Muscle layer of colon (tissue), 2 donors: ENCODE measurements around the gene UST.

Experiments
- H3K27ac ChIP-seq: one replicate; pipeline ENCODE4 v1.7.0; 2013; ENCODE audit warnings: low read depth, mild to moderate bottlenecking, low read length, moderate library complexity
- H3K27me3 ChIP-seq, 2 donors: one replicate each; pipeline ENCODE4 v1.7.0; 2013; ENCODE audit warnings: low read length in 2 of 2, mild to moderate bottlenecking in 2 of 2; ENCODE audit not compliant: insufficient read depth in 2 of 2, control insufficient read depth in 1 of 2
- H3K36me3 ChIP-seq: one replicate; pipeline ENCODE4 v1.7.0; 2013; ENCODE audit warnings: mild to moderate bottlenecking, low read length; ENCODE audit not compliant: insufficient read depth
- H3K4me1 ChIP-seq: one replicate; pipeline ENCODE4 v1.7.0; 2013; ENCODE audit warnings: mild to moderate bottlenecking, low read length; ENCODE audit not compliant: insufficient read depth
- H3K4me3 ChIP-seq, 2 donors: one replicate each; pipeline ENCODE4 v1.7.0; 2013; ENCODE audit warnings: low read length in 2 of 2, low read depth in 1 of 2, mild to moderate bottlenecking in 1 of 2, moderate library complexity in 1 of 2
- H3K9ac ChIP-seq: one replicate; pipeline ENCODE4 v1.7.0; 2013; ENCODE audit warnings: low read length
- H3K9me3 ChIP-seq: one replicate; pipeline ENCODE4 v1.7.0; 2013; ENCODE audit warnings: mild to moderate bottlenecking, low read length
- donor health status: abdominal sarcoma.
- donor health status: Adenocarcinoma of cecum.

The UST gene

DNA sequence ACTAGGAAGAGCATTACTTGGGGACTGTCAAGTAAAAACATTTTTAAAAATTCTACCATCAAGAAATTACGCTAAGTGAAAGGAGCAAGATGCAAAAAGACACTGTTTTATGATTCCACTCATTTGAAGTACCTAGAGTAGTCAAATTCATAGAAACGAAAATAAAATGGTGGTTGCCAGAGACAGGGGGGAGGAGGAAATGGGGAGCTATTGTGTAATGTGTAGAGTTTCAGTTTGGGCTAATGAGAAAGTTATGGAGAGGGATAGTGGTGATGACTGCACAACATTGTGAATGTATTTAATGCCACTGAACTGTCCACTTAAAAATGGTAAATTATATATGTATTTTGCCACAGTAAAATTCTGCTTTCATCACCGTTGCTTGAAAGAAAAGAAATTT lies 83.8 kb downstream of the UST start:
- Histone ChIP-seq H3K4me1 (peaks cover 6% of the 10 kb centered on the region), H3K27ac (no peak overlapping the region), H3K4me3 (no peak overlapping the region), H3K9me3 (no peaks in the 10 kb centered on the region), H3K9ac (no peak overlapping the region), H3K27me3 (no peaks in the 10 kb centered on the region), H3K36me3 (no peaks in the 10 kb centered on the region)

DNA sequence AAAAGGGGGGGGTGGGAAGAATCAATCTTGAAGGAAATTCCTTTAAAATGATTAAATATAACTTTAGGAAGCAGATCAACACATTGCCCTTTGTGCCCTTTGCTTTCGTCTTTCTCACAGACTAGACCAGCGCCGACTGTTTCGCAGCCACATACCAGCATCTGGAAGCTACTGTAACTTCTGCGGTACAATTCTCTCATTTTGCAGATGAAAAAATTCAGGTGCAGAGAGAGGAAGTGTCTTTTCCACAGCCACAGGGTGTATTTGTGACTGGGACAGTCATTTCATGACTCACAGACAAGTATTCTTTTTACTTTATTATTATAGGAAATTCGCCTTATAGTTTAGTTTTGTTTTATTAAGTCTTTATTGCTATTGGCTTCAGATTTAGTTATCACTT lies 84.2 kb downstream of the UST start:
- H3K9me3 ChIP-seq, result no peaks in the 10 kb centered on the region
- H3K27me3 ChIP-seq, result no peaks in the 10 kb centered on the region
- H3K36me3 ChIP-seq, result no peaks in the 10 kb centered on the region
- H3K27ac ChIP-seq, result no peak overlapping the region
- no peak overlapping the region for H3K4me3 ChIP-seq
- H3K9ac ChIP-seq, result no peak overlapping the region
- peaks cover 9% of the 10 kb centered on the region for H3K4me1 ChIP-seq

DNA sequence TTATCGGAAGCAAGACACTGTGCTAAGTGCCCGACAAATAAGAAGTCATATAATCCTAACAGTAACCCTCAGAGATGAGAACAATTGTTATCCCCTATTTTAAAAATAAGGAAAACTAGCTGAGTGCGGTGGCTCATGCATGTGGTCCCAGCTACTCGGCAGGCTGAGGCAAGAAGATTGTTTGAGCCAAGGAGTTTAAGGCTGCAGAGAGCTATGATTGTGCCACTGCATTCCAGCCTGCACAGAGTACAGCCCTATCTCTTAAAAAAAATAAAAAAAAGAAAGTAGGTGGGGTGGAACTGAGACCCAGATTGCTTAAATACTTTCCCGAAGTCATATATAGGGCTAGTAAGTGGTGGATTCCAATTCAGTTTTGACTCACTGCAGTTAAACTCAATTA lies 84.7 kb downstream of the UST start:
- Histone ChIP-seq H3K4me1 (peaks cover 13% of the 10 kb centered on the region), H3K36me3 (no peaks in the 10 kb centered on the region), H3K27me3 (no peaks in the 10 kb centered on the region), H3K9me3 (no peaks in the 10 kb centered on the region), H3K27ac (no peak overlapping the region), H3K9ac (no peak overlapping the region), H3K4me3 (no peak overlapping the region)

DNA sequence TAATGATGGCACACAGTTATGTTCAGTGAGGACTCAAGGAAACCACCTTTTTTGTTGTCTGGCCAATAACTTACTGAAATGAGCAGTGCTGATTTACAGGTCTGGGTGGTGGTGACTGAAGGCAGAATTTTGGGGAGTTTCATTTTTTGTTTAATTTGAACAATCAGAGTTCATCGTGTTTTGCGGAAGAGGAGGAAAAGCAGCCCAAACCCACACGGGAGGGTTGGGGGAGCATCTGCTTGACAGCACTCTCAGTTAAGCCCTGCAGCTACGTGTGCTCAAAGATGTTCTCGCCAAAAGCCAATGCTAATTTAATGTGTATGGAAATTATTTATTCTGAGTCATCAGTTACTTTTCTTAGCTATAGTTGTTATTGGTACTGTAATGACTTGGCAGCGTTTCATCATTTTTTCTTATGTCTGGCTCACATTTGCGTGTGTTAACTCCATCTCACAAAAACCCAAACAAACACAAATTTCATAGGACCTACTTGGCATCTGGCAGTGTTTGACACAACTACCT lies 89.2 kb downstream of the UST start:
- Histone ChIP-seq H3K27ac (no peak overlapping the region), H3K9ac (no peak overlapping the region), H3K36me3 (no peaks in the 10 kb centered on the region), H3K4me1 (peaks cover 23% of the 10 kb centered on the region), H3K27me3 (no peaks in the 10 kb centered on the region), H3K4me3 (no peak overlapping the region), H3K9me3 (no peaks in the 10 kb centered on the region)

DNA sequence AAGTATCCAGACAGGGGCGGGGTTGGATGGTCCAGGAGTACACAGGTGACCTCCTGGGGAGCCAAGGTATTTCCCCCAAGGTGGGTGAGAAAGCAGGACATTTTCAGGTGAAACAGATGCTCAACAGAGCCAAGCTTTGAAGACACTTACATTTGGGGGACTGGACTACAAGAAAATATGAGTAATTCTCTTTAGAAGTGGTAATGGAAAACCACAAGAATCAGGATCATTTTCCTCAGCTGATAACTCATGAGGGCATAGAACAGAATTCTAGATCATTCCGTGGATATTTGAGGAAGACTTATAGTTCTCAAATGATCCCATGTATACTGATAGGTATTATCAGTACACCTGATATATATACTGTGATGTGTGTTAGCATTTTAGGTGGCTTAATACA lies 89.9 kb downstream of the UST start:
- H3K27ac ChIP-seq, result no peak overlapping the region
- no peak overlapping the region for H3K9ac ChIP-seq
- H3K36me3 ChIP-seq, result no peaks in the 10 kb centered on the region
- peaks cover 23% of the 10 kb centered on the region for H3K4me1 ChIP-seq
- no peaks in the 10 kb centered on the region for H3K9me3 ChIP-seq
- no peaks in the 10 kb centered on the region for H3K27me3 ChIP-seq
- no peak overlapping the region for H3K4me3 ChIP-seq

DNA sequence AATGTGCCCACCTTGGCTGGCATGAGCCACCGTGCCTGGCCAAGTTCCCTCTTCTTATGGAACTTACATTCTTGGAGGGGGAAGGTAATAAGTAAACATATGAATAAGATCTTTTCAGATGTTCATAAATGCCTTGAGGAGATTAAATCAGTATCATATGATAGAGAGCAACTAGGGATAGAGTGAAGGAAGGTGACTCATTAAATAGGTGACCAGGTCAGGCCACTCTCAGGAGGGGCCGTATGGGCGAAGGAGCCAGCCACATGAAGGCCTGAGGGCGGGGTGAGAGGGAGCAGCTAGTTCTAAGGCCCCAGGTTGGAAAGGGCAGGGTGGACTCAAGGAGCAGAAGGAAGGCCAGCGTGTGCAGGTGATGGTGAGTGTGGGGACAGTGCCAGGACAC lies 91.1 kb downstream of the UST start:
- no peaks in the 10 kb centered on the region for H3K27me3 ChIP-seq
- no peak overlapping the region for H3K27ac ChIP-seq
- no peaks in the 10 kb centered on the region for H3K9me3 ChIP-seq
- no peak overlapping the region for H3K9ac ChIP-seq
- peaks cover 23% of the 10 kb centered on the region for H3K4me1 ChIP-seq
- H3K4me3 ChIP-seq, result no peak overlapping the region
- no peaks in the 10 kb centered on the region for H3K36me3 ChIP-seq

DNA sequence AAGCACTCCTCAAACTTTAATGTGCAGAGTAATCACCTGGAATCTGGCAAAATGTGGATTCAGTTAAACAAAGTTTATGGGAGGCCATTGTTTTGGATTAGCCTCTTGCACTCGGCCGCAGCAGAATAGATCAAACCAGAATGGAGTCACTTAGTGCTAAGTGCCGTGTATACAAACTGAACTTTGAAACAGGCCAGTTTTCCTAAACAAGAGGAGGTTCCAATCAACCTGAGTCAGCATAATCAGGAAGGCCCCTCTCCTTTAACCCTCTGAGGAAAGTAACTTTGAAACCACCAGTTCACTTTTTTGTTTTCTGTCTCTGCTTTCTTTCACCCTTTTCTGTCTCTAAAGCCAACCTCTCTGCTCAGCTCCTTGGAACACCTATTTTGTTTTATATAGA lies 92.2 kb downstream of the UST start:
- Histone ChIP-seq H3K4me3 (no peak overlapping the region), H3K9me3 (no peaks in the 10 kb centered on the region), H3K27ac (no peak overlapping the region), H3K36me3 (no peaks in the 10 kb centered on the region), H3K9ac (no peak overlapping the region), H3K4me1 (peaks cover 23% of the 10 kb centered on the region), H3K27me3 (no peaks in the 10 kb centered on the region)

DNA sequence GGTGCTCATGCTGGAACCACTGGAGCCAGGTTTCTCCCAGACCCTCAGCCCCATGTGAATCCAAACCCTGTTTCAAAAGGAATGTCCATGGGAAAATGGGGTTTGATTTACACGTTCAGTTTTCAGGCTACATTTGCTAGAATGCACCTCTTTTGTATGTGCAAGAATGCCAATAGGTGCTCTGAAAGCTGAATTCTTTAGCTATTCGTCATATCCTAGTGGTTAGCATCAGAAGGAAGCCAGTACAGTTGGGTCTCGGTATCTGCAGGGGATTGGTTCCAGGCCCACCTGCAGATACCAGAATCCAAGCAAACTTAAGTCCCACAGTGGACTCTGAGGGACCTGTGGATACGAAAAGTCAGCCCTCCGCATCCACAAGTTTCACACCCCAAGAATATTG lies 93.4 kb downstream of the UST start:
- Histone ChIP-seq H3K9ac (no peak overlapping the region), H3K36me3 (no peaks in the 10 kb centered on the region), H3K4me1 (peaks cover 22% of the 10 kb centered on the region), H3K4me3 (no peak overlapping the region), H3K9me3 (no peaks in the 10 kb centered on the region), H3K27me3 (no peaks in the 10 kb centered on the region), H3K27ac (no peak overlapping the region)

DNA sequence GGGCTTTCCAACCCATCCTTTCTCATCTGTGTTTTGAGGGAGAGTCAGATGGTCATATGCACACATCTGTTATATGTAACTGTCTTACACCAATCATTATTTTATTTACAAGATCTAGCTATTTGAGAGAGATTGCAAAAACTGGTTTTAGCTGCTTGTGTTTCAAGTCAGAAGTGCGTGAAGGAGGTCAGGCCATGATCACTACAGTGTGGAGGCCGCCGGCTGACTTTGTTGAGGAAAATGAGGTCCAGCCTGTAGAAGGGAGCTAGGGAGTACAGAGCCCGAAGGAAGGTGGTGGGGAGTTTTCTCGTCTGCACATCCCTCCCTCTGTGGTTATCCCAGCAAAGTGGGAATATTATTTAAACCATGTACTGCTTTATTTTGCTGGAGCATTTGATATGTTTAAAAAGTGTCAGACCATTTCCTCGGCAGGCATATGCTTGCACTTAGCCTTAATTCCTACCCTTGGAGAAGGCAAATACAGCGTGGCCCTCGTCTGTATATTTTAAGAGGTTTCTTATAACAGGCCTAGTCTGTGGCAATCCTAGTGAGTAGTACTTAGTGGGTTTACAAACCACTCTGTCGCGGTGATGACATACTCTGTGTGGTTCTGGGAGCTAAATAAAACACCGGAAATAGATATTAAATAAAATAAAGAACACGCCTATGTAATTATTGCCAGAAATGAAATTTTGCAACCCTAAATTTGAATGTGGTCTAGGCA lies 95.6 kb downstream of the UST start:
- Histone ChIP-seq H3K27me3 (no peaks in the 10 kb centered on the region), H3K9me3 (no peaks in the 10 kb centered on the region), H3K36me3 (no peaks in the 10 kb centered on the region), H3K9ac (no peak overlapping the region), H3K4me1 (peaks cover 19% of the 10 kb centered on the region), H3K27ac (no peak overlapping the region), H3K4me3 (no peak overlapping the region)

DNA sequence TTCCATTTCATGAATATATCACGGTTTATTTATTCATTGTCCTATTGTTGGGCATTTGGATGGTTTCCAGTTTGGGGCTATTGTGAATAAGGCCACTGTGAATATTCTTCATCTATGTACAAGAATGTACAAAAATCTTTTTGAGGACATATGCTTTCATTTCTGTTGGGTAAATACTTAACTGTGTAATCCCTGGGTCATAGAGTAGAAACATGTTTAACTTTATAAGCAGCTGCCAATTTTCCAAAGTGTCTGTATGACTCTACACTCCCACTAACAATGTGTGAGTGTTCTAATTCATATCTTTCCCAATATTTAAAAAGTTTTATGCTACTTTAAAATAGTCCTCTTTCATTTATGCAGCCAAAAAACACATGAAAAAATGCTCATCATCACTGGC lies 98.6 kb downstream of the UST start:
- Histone ChIP-seq H3K27me3 (no peaks in the 10 kb centered on the region), H3K36me3 (no peaks in the 10 kb centered on the region), H3K4me1 (peaks cover 14% of the 10 kb centered on the region), H3K9ac (no peak overlapping the region), H3K4me3 (no peak overlapping the region), H3K9me3 (no peaks in the 10 kb centered on the region), H3K27ac (no peak overlapping the region)

DNA sequence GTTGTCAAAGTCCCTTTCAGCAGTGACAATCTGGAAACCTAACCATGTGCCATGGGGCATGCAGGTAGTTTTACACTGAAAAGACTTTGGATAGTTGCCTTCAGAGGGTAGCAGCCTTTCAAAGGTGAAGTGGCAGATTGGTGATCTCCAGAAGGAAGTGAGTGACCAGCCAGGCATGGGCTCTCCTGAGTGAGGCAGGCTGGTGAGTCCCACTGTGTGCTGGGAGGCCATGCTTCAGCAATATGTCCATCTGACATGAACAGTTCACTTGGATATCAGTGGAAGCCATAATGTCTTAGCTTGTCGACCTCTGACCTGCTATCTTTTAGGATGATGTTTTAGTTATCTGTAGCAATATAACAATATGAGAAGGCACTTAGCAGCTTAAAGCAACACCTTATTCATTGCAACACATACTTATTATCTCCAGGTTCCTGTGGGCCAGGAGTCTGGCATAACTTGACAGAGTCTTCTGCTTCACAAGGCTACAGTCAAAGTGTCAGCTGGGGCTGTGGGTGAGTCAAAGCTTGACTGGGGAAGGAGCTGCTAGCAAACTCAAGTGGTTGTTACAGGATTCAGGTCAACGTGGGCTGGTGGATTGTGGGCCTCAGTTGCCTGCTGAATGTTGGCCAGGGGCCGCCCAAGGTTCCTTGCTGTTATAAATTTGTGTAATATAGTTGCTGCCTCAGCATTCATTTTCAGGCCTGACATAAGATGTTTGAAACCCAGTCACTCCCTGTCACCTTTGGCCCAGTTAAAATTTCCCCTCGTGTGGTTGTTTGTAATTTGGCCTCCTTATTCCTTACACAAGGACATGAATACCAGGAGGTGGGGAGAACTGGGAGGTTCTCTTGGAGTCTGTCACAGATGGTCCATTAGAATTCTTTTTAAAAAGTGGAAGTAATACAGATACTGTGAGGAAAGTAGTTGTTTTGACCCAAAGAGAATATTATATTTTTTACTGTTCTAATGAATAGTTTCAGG lies 100.2 kb downstream of the UST start:
- no peaks in the 10 kb centered on the region for H3K27me3 ChIP-seq
- peaks cover 14% of the 10 kb centered on the region for H3K4me1 ChIP-seq
- no peaks in the 10 kb centered on the region for H3K9me3 ChIP-seq
- H3K9ac ChIP-seq, result no peak overlapping the region
- no peak overlapping the region for H3K4me3 ChIP-seq
- H3K27ac ChIP-seq, result no peak overlapping the region
- no peaks in the 10 kb centered on the region for H3K36me3 ChIP-seq
